Activated T-helper 1 cell treated with Interleukin-2 at 50 U/mL for 16 hours (primary cell): ENCODE results near the gene RSPH1.
A peak's percentile ranks its signal among the peaks of the same experiment; 100 is the strongest.

Source experiments
- DNase-seq: peaks from one replicate; pipeline ENCODE4 v3.0.0-alpha.2; 2020; ENCODE audit warnings: low read depth

RSPH1 gene

GRCh38 chr21:42426876-42427480 is 69.0 kb downstream of the RSPH1 start:
- DNase-seq = no peak

DNA sequence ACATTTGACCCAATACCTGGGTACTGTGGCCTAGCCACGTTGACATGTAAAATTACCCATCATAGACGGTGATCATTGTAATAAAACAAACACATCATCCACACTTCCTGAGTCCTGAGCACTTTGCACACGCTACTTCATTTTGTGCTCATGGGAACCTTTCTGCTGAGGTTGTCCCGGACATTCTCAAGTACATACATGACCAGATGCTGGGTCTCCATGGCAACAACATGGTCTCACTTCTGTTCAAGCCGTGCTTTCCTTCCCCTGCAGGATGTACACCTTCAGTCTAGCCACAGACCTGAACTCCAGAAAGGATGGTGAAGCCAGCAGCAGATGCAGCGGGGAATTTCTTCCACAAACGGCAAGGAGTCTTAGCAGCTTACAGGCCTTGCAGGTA is 69.6 kb downstream of the RSPH1 start:
- DNase-seq = no peak

- DNase-seq = no peak
These were observed 70.4 kb downstream of the RSPH1 start for GRCh38 chr21:42425591-42425990.

DNA sequence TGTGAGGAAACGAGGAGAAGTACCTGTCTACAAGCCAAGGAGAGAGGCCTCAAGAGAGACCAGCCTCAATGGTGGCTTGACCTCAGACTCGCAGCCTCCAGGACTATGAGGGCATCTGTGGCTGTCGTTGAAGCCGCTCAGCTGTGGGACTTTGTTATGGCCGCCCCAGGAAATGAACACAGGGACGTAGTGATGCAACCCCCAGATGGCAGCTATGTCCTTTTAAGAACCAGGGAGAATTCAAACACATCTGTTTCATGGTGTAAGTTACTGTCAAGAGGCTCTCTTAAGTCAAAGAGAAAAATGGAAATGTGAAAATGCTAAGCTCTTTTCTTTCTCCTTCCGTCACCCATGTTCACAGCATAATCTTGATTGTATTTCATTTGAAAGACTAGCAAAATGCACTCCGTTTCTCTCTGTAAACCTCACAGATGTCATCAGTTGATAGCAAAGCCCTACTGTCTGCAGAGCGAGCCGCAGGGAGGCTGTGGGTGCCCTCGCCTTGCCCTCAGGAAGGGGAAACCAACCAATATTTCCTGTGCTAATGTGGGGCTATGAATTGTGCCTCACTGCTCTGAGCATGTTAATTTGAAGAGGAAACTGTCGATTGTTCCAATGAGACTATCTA is 71.0 kb downstream of the RSPH1 start:
- peak; percentile 70 for DNase-seq

DNA sequence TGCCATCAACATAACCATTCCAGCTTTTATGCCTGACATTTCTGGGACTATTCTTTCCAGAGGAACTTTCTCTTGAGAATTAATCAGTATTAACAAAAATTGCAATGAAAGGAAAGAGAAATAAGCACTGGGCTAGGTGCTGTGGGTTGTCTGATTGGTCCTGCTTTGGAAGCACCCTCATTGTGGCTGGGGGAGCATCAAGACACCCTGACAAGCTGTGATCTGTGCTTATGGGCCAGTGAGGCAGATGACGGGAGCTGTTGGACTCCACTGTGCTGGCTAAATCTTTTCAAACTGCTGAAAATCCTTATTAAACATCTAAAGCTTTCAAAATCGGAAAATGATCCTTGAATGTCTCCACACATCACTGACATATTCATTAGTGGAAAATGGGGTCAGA is 72.3 kb downstream of the RSPH1 start:
- DNase-seq = no peak

GRCh38 chr21:42423197-42423675 is 72.8 kb downstream of the RSPH1 start:
- no peak for DNase-seq
